ENCODE measurements around the gene GRAMD4.

DNA sequence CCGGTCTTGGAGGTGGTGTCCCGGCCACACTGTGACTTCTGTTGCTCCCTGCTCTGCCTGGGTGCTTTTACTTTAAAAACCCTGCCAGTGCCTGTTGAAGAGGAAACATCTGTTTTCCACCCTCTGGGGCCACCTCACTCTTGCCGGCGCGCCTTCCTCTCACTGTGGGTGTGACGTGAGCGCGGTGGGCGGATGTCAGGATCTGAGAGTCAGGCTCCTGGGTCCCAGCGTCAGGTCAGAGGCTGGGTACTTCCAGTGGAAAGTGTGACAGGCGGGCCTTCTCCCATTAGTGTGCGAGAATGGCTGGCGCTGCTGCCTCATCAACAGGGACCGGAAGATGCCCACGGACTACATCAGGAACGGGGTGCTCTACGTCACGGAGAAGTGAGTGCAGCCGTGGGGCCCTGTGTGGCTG is 54.2 kb downstream of the GRAMD4 start:
- TF ChIP-seq EP300 (IDR thresholded peaks at IDR 0.05; ENCODE audit: low read depth) (no peak), POLR2AphosphoS5 (IDR thresholded peaks at IDR 0.05) (no peak)

All from transverse colon (tissue), 3 donors.